Measurements from ENCODE around the gene ELAVL2.

- TF ChIP-seq GATA3 (IDR thresholded peaks at IDR 0.05; ENCODE audit: low read depth, low read length), result no peak
- TF ChIP-seq GATA2 (IDR thresholded peaks at IDR 0.05; ENCODE audit: low read depth, low read length), result no peak
Measured at GRCh38 chr9:23821375-23822181, 4.5 kb downstream of the ELAVL2 start.
